Fibroblast of lung (primary cell): ENCODE results near the gene NPHP3. TPM values are rescaled to one million over a fixed set of nuclear protein-coding genes. Genes with fewer than 3 reads are reported as not detected.

Source experiments
- DNase-seq, 2 donors: peaks; one replicate each; pipeline versions ENCODE4 v3.0.0 to v3.0.0-alpha.2; 2010; ENCODE audit warnings: low read depth in 2 of 2
- H2AFZ ChIP-seq: 2 replicates; pipeline ENCODE4 v1.5.1; 2012; ENCODE audit warnings: low read length, control low read depth, inconsistent platforms
- H3K27ac ChIP-seq: 2 replicates; pipeline ENCODE4 v1.5.1; 2011; ENCODE audit warnings: low read length, control low read depth; ENCODE audit not compliant: insufficient read depth
- H3K27me3 ChIP-seq: 2 replicates; pipeline ENCODE4 v1.5.1; 2011; ENCODE audit warnings: mild to moderate bottlenecking, low read length; ENCODE audit not compliant: control insufficient read depth, insufficient read depth
- H3K36me3 ChIP-seq: 2 replicates; pipeline ENCODE4 v1.5.1; 2011; ENCODE audit warnings: low read length; ENCODE audit not compliant: control insufficient read depth, insufficient read depth
- H3K4me1 ChIP-seq: 2 replicates; pipeline ENCODE4 v1.5.1; 2011; ENCODE audit warnings: low read length; ENCODE audit not compliant: control insufficient read depth, insufficient read depth; ENCODE audit errors: extremely low read depth
- H3K4me2 ChIP-seq: 2 replicates; pipeline ENCODE4 v1.5.1; 2011; ENCODE audit warnings: low read length, control low read depth; ENCODE audit not compliant: insufficient read depth; ENCODE audit errors: extremely low read depth
- H3K4me3 ChIP-seq, 4 experiments: fragments of 200-600 bp in 1 of 4; sonication (generic) in 1 of 4; replicated peaks in 1 of 4; 2 replicates each; pipeline ENCODE4 v1.5.1; 2011 to 2016; ENCODE audit warnings: low read length in 4 of 4, low read depth in 3 of 4, mild to moderate bottlenecking in 3 of 4, control low read depth in 2 of 4, inconsistent platforms in 1 of 4, mixed read lengths in 1 of 4; ENCODE audit not compliant: insufficient read depth in 1 of 4; ENCODE audit errors: control extremely low read depth in 1 of 4
- H3K79me2 ChIP-seq: 2 replicates; pipeline ENCODE4 v1.5.1; 2012; ENCODE audit warnings: mild to moderate bottlenecking, low read length, inconsistent platforms; ENCODE audit not compliant: control insufficient read depth, insufficient read depth
- H3K9ac ChIP-seq: 2 replicates; pipeline ENCODE4 v1.5.1; 2011; ENCODE audit warnings: mild to moderate bottlenecking, low read length, control low read depth; ENCODE audit not compliant: insufficient read depth
- H3K9me3 ChIP-seq: 2 replicates; pipeline ENCODE4 v1.5.1; 2012; ENCODE audit warnings: low read depth, low read length; ENCODE audit not compliant: control insufficient read depth, insufficient read depth
- H4K20me1 ChIP-seq: 2 replicates; pipeline ENCODE4 v1.5.1; 2011; ENCODE audit warnings: low read length; ENCODE audit not compliant: control insufficient read depth, insufficient read depth; ENCODE audit errors: extremely low read depth
- EZH2 ChIP-seq: IDR thresholded peaks from 2 replicates; pipeline ENCODE4 v1.5.1; 2012; ENCODE audit warnings: low read length, control low read depth, mild to moderate bottlenecking; ENCODE audit errors: missing control alignments
- polyA plus RNA-seq, 2 donors: library from polyadenylated mRNA; depleted of rRNA in 1 of 2; stranded (reverse) in 1 of 2; unstranded in 1 of 2; fragments of >200 nt; gene quantifications; 2 replicates each; pipeline ENCODE4 v1.2.1, GENCODE V29; 2011 to 2012; ENCODE audit warnings: missing spikeins in 1 of 2
- total RNA-seq: library from RNA; depleted of rRNA; stranded (reverse); fragments of >200 nt; gene quantifications from 2 replicates; pipeline ENCODE4 v1.2.1, GENCODE V29; 2014
- TF ChIP-seq, protein P1 (sequence below), 2 donors: IDR thresholded peaks in 1 of 2; conservative IDR thresholded peaks in 1 of 2; 1 replicate in 1 of 2; 2 replicates in 1 of 2; pipeline ENCODE4 v1.5.1; 2011 to 2012; ENCODE audit warnings: low read length in 2 of 2, control low read depth in 1 of 2, inconsistent platforms in 1 of 2, low read depth in 1 of 2, mild to moderate bottlenecking in 1 of 2

The NPHP3 gene
- total and polyA plus RNA-seq, 2 donors (not counting 1 experiment from before 2014, with no cell fraction given): 24.4 to 38.5 TPM

- Histone ChIP-seq H3K27ac (peak within 1 kb of the TSS; percentile 92), H3K79me2 (peaks cover 38% of the 10 kb centered on the region), H3K9me3 (no peaks in the 10 kb centered on the region), H3K27me3 (no peaks in the 10 kb centered on the region), H3K4me1 (no peaks in the 10 kb centered on the region), H3K4me3 (peak within 1 kb of the TSS; percentile 56 to 90 (median 77)), H3K36me3 (no peaks in the 10 kb centered on the region), H2AFZ (peak within 1 kb of the TSS; percentile 99), H4K20me1 (no peaks in the 10 kb centered on the region), H3K9ac (peak within 1 kb of the TSS; percentile 86), H3K4me2 (peak within 1 kb of the TSS; percentile 97)
- DNase-seq: peak; percentile 73 to 81
- TF ChIP-seq, protein P1, sequence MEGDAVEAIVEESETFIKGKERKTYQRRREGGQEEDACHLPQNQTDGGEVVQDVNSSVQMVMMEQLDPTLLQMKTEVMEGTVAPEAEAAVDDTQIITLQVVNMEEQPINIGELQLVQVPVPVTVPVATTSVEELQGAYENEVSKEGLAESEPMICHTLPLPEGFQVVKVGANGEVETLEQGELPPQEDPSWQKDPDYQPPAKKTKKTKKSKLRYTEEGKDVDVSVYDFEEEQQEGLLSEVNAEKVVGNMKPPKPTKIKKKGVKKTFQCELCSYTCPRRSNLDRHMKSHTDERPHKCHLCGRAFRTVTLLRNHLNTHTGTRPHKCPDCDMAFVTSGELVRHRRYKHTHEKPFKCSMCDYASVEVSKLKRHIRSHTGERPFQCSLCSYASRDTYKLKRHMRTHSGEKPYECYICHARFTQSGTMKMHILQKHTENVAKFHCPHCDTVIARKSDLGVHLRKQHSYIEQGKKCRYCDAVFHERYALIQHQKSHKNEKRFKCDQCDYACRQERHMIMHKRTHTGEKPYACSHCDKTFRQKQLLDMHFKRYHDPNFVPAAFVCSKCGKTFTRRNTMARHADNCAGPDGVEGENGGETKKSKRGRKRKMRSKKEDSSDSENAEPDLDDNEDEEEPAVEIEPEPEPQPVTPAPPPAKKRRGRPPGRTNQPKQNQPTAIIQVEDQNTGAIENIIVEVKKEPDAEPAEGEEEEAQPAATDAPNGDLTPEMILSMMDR (conservative IDR thresholded peaks at IDR 0.05 in 1 of 2, IDR thresholded peaks at IDR 0.05 in 1 of 2; ENCODE audit: low read depth in 1 of 2, low read length in 2 of 2): peak; percentile 82 to 83
- no peak for TF ChIP-seq EZH2
Measured at GRCh38 chr3:132659365-132660051, 62.7 kb downstream of the NPHP3 start, which contains the start of gene ACAD11. TSS of gene ACAD11 (minus strand) at chr3:132659809. CDS start at chr3:132659751, 58 bp downstream.

GRCh38 chr3:132659000-132659364 lies 63.2 kb downstream of the NPHP3 start:
- H3K27ac ChIP-seq: peak overlapping the region; percentile 92
- H3K4me3 ChIP-seq: peak overlapping the region; percentile 56 to 90 (median 77)
- TF ChIP-seq EZH2: no peak
- TF ChIP-seq, protein P1 (conservative IDR thresholded peaks at IDR 0.05 in 1 of 2, IDR thresholded peaks at IDR 0.05 in 1 of 2; ENCODE audit: low read depth in 1 of 2, low read length in 2 of 2): no peak
- no peak for DNase-seq
- no peaks in the 10 kb centered on the region for H3K27me3 ChIP-seq
- H3K9me3 ChIP-seq: no peaks in the 10 kb centered on the region
- H4K20me1 ChIP-seq: no peaks in the 10 kb centered on the region
- H2AFZ ChIP-seq: peak overlapping the region; percentile 79
- H3K9ac ChIP-seq: peak overlapping the region; percentile 41
- peak overlapping the region; percentile 97 for H3K4me2 ChIP-seq
- peaks cover 36% of the 10 kb centered on the region for H3K79me2 ChIP-seq
- no peaks in the 10 kb centered on the region for H3K4me1 ChIP-seq
- H3K36me3 ChIP-seq: no peaks in the 10 kb centered on the region

DNA sequence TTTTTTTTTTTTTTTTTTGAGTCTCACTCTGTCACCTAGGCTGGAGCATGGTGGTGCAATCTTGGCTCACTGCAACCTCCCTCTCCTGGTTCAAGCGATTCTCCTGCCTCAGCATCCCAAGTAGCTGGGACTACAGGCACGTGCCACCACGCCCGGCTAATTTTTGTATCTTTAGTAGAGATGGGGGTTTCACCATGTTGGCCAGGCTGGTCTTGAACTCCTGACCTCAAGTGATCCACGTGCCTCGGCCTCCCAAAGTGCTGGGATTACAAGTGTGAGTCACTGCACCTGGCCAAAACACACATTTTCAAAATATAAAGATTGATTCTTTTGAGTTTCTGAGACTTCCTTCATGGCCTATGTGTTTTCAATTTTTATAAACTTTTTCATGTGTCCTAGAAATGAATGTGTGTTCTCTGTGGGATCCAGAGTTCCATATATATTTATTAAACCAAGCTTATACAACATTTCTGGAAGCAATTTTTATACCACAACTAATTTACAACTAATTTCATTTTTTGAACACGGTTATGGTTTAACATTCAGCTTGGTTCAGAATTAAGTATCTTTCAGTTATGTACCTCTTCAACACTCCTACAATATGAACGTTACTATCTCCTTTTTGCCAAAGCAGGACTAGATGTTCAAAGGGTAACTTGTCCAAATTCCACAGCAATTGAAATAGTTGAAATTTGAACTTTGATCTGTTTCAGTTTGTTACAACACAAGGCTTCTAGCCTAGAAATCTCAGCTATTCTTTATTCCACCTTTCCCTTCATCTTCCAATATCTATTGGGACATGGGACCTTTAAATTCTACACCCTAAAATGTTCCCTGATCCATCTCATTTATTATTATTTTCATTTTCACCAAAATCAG lies 64.1 kb downstream of the NPHP3 start:
- Histone ChIP-seq H3K27ac (no peak overlapping the region), H3K36me3 (no peaks in the 10 kb centered on the region), H3K27me3 (no peaks in the 10 kb centered on the region), H3K4me1 (no peaks in the 10 kb centered on the region), H3K4me2 (peak overlapping the region; percentile 97), H3K79me2 (peaks cover 30% of the 10 kb centered on the region), H2AFZ (no peak overlapping the region), H4K20me1 (no peaks in the 10 kb centered on the region), H3K9ac (no peak overlapping the region), H3K4me3 (peak overlapping the region; percentile 24 to 90 (median 77)), H3K9me3 (no peaks in the 10 kb centered on the region)
- TF ChIP-seq, protein P1 (conservative IDR thresholded peaks at IDR 0.05 in 1 of 2, IDR thresholded peaks at IDR 0.05 in 1 of 2; ENCODE audit: low read depth in 1 of 2, low read length in 2 of 2): no peak
- TF ChIP-seq EZH2: no peak
- no peak for DNase-seq
